Astrocyte (in vitro differentiated cells and primary cell): Measurements from ENCODE around the gene MAEA. TPM values are rescaled to one million over a fixed set of nuclear protein-coding genes. Genes with fewer than 3 reads are reported as not detected.
A peak's percentile ranks its signal among the peaks of the same experiment; 100 is the strongest.

Experiments
- DNase-seq: peaks from one replicate; pipeline ENCODE4 v3.0.0-alpha.2; 2010; ENCODE audit warnings: low read depth
- FAIRE-seq: peaks from 2 replicates; lab custom pipeline; 2011; peaks lifted over from hg19 to GRCh38; lab: Jason Lieb, UNC
- H2AFZ ChIP-seq: 2 replicates; pipeline ENCODE4 v1.6.0; 2012; ENCODE audit warnings: low read depth, low read length, inconsistent platforms
- H3K27ac ChIP-seq: 2 replicates; pipeline ENCODE4 v1.5.1; 2011; ENCODE audit warnings: low read depth, low read length, inconsistent platforms
- H3K27me3 ChIP-seq: 2 replicates; pipeline ENCODE4 v1.6.0; 2011; ENCODE audit warnings: low read length, inconsistent platforms; ENCODE audit not compliant: insufficient read depth
- H3K36me3 ChIP-seq: 2 replicates; pipeline ENCODE4 v1.5.1; 2011; ENCODE audit warnings: low read length, inconsistent platforms; ENCODE audit not compliant: insufficient read depth
- H3K4me1 ChIP-seq: 2 replicates; pipeline ENCODE4 v1.5.1; 2011; ENCODE audit warnings: low read length, inconsistent platforms; ENCODE audit not compliant: insufficient read depth
- H3K4me2 ChIP-seq: 2 replicates; pipeline ENCODE4 v1.6.0; 2012; ENCODE audit warnings: low read length, inconsistent platforms
- H3K4me3 ChIP-seq: 2 replicates; pipeline ENCODE4 v1.5.1; 2011; ENCODE audit warnings: low read depth, mild to moderate bottlenecking, low read length, inconsistent platforms; ENCODE audit not compliant: insufficient read depth
- H3K79me2 ChIP-seq: 2 replicates; pipeline ENCODE4 v1.6.0; 2012; ENCODE audit warnings: mild to moderate bottlenecking, low read length, inconsistent platforms; ENCODE audit not compliant: insufficient read depth
- H3K9ac ChIP-seq: 2 replicates; pipeline ENCODE4 v1.6.0; 2012; ENCODE audit warnings: mild to moderate bottlenecking, low read length, inconsistent platforms
- H3K9me3 ChIP-seq: 2 replicates; pipeline ENCODE4 v1.5.1; 2012; ENCODE audit warnings: low read depth, mild to moderate bottlenecking, low read length, inconsistent platforms; ENCODE audit not compliant: insufficient read depth
- H4K20me1 ChIP-seq: 2 replicates; pipeline ENCODE4 v1.6.0; 2012; ENCODE audit warnings: low read length, inconsistent platforms; ENCODE audit not compliant: insufficient read depth
- H3K27ac Mint-ChIP-seq: one replicate; pipeline ENCODE4 v1.8.0; 2021; ENCODE audit warnings: mild to moderate bottlenecking, mixed read lengths; ENCODE audit not compliant: unreplicated experiment
- H3K27me3 Mint-ChIP-seq: one replicate; pipeline ENCODE4 v1.8.0; 2021; ENCODE audit warnings: low read depth, mixed read lengths; ENCODE audit not compliant: unreplicated experiment
- H3K36me3 Mint-ChIP-seq: one replicate; pipeline ENCODE4 v1.8.0; 2021; ENCODE audit warnings: low read depth, mixed read lengths; ENCODE audit not compliant: unreplicated experiment
- H3K4me1 Mint-ChIP-seq: one replicate; pipeline ENCODE4 v1.8.0; 2021; ENCODE audit warnings: low read depth, mixed read lengths; ENCODE audit not compliant: unreplicated experiment
- H3K4me3 Mint-ChIP-seq: one replicate; pipeline ENCODE4 v1.8.0; 2021; ENCODE audit warnings: mild to moderate bottlenecking, moderate library complexity, mixed read lengths; ENCODE audit not compliant: unreplicated experiment
- H3K9me3 Mint-ChIP-seq: one replicate; pipeline ENCODE4 v1.8.0; 2021; ENCODE audit warnings: mild to moderate bottlenecking, mixed read lengths; ENCODE audit not compliant: unreplicated experiment
- EZH2 ChIP-seq: IDR thresholded peaks from 2 replicates; pipeline ENCODE4 v1.6.1; 2012; ENCODE audit warnings: mild to moderate bottlenecking, low read length, inconsistent platforms; ENCODE audit not compliant: insufficient read depth
- total RNA-seq: library from RNA; stranded (reverse); gene quantifications from 2 replicates; pipeline ENCODE4 v1.2.1, GENCODE V29; 2021
- TF ChIP-seq, protein P1 (sequence below): IDR thresholded peaks from 2 replicates; pipeline ENCODE4 v1.5.1; 2011; ENCODE audit warnings: low read depth, mild to moderate bottlenecking, inconsistent platforms, low read length, moderate library complexity; ENCODE audit not compliant: insufficient read depth

The MAEA gene
- total RNA-seq, 1 donor from 2014 or later: 79.3 TPM

DNA sequence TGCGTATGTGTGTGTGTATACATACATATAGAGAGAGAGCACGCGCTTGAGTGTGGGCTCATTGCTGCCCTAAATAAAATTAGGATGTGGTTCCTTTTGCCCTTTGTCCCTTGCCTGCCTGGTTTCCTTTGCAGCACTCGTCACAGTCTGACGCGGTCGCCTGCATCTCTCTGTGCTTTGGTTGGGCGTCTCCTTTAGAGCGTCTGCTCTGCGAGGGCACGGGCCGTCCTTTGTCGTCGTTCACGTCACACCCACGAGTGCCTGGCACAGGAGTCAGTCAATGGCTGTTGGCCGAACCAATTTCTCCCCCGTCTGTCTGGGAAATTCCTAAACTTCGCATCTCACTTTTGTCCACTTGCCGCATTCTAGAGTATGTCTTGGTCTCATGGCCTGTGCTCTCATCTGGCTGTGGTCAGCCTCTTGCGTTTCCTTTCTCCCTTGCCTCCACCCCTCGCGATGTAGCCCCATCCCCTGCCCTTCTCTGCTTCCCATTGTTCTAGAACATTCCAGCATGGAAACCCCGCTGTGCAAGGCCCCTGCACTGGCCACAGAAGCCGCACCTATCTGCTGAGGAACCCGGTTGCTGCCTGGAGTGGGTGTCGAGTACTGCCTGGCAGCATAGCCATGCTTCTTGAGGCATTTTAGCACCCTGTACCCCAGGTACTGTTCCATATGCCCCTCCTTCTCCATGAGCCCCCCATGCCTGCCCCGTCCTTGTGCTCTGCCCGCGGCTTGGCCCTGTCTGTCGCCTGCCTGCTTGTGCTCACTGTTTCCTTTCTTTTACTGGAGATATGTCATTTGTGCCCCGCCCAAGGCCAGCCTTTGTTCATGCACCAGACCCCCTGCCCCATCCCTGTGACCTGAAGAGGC is 8.0 kb downstream of the MAEA start:
- H3K9me3 Mint-ChIP-seq: no peaks in the 10 kb centered on the region
- DNase-seq (no peak), FAIRE-seq (no peak)
- no peak overlapping the region for H3K4me3 Mint-ChIP-seq
- H3K4me3 ChIP-seq: no peak overlapping the region
- H3K9ac ChIP-seq: no peak overlapping the region
- no peak overlapping the region for H2AFZ ChIP-seq
- H3K4me1 ChIP-seq: peaks cover 17% of the 10 kb centered on the region
- H3K27ac ChIP-seq: no peak overlapping the region
- peaks cover 8% of the 10 kb centered on the region for H3K36me3 ChIP-seq
- no peak overlapping the region for H3K4me2 ChIP-seq
- peaks cover 93% of the 10 kb centered on the region for H3K79me2 ChIP-seq
- H3K27me3 Mint-ChIP-seq: no peaks in the 10 kb centered on the region
- peaks cover 80% of the 10 kb centered on the region for H4K20me1 ChIP-seq
- TF ChIP-seq EZH2: no peak
- TF ChIP-seq, protein P1, sequence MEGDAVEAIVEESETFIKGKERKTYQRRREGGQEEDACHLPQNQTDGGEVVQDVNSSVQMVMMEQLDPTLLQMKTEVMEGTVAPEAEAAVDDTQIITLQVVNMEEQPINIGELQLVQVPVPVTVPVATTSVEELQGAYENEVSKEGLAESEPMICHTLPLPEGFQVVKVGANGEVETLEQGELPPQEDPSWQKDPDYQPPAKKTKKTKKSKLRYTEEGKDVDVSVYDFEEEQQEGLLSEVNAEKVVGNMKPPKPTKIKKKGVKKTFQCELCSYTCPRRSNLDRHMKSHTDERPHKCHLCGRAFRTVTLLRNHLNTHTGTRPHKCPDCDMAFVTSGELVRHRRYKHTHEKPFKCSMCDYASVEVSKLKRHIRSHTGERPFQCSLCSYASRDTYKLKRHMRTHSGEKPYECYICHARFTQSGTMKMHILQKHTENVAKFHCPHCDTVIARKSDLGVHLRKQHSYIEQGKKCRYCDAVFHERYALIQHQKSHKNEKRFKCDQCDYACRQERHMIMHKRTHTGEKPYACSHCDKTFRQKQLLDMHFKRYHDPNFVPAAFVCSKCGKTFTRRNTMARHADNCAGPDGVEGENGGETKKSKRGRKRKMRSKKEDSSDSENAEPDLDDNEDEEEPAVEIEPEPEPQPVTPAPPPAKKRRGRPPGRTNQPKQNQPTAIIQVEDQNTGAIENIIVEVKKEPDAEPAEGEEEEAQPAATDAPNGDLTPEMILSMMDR: no peak
- H3K27me3 ChIP-seq: no peaks in the 10 kb centered on the region
- peaks cover 32% of the 10 kb centered on the region for H3K4me1 Mint-ChIP-seq
- peaks cover 6% of the 10 kb centered on the region for H3K36me3 Mint-ChIP-seq
- H3K9me3 ChIP-seq: no peaks in the 10 kb centered on the region
- peak overlapping the region; percentile 69 for H3K27ac Mint-ChIP-seq

DNA sequence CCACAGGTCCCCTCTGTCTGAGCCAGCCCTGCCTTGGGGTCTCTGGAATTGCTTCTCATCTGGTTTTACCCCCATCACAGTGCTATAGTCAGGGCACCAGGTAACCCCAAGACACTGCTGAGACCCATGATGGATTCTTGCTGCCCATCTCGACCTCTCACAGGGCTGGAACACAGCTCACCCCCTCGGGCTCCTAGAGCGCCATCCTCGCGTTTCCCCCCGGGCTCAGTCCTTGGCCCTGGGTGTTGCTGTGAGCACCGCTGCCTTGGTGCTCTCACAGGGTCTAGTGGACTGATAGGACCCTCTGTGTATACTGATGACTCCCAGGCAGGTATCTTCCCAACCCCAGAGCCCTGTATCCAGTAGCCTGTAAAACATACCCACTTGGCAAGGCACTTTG is 8.8 kb downstream of the MAEA start:
- H3K27me3 Mint-ChIP-seq: no peaks in the 10 kb centered on the region
- Histone ChIP-seq H4K20me1 (peaks cover 81% of the 10 kb centered on the region), H3K27me3 (no peaks in the 10 kb centered on the region), H3K79me2 (peaks cover 93% of the 10 kb centered on the region), H3K9ac (no peak overlapping the region), H3K36me3 (peaks cover 8% of the 10 kb centered on the region), H3K27ac (no peak overlapping the region), H3K4me1 (peaks cover 16% of the 10 kb centered on the region), H3K4me2 (no peak overlapping the region), H3K9me3 (no peaks in the 10 kb centered on the region), H3K4me3 (no peak overlapping the region), H2AFZ (no peak overlapping the region)
- peaks cover 6% of the 10 kb centered on the region for H3K36me3 Mint-ChIP-seq
- no peak for DNase-seq
- TF ChIP-seq EZH2: no peak
- TF ChIP-seq, protein P1: no peak
- H3K4me1 Mint-ChIP-seq: peaks cover 32% of the 10 kb centered on the region
- no peak for FAIRE-seq
- H3K4me3 Mint-ChIP-seq: no peak overlapping the region
- H3K27ac Mint-ChIP-seq: no peak overlapping the region
- no peaks in the 10 kb centered on the region for H3K9me3 Mint-ChIP-seq

DNA sequence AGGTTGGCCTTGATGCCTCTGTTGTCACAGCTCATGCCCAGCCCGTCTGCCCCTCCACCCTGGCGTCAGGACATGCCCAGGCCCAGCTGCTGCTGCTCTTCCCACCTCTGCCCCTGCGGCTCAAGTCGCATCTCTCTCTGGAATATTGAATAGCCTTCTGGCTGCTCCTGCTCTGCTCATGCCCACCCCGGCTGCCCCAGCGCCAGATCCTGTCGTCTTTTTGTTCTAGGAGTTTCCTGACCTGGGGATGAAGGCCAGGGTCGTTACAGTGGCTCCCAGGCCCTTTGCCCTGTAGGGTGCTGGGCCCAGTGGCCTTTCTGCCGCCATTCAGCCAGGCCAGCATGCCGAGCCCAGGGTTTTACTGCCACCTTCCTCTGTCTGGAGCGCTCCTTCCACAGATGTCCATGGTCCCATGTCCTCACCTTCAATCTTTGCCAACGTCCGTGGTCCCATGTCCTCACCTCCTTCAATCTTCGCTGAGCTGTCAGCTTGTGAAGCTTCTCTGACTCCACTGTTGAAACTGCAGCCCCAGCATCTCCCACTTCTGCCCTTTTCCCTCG is 9.7 kb downstream of the MAEA start:
- Histone ChIP-seq H3K4me3 (no peak overlapping the region), H3K9ac (no peak overlapping the region), H3K9me3 (no peaks in the 10 kb centered on the region), H3K27me3 (no peaks in the 10 kb centered on the region), H4K20me1 (peaks cover 75% of the 10 kb centered on the region), H3K4me1 (peaks cover 10% of the 10 kb centered on the region), H2AFZ (no peak overlapping the region), H3K4me2 (no peak overlapping the region), H3K27ac (no peak overlapping the region), H3K36me3 (peaks cover 8% of the 10 kb centered on the region), H3K79me2 (peaks cover 91% of the 10 kb centered on the region)
- H3K27ac Mint-ChIP-seq: peak overlapping the region; percentile 62
- no peak for FAIRE-seq
- TF ChIP-seq, protein P1: no peak
- peaks cover 27% of the 10 kb centered on the region for H3K4me1 Mint-ChIP-seq
- no peaks in the 10 kb centered on the region for H3K27me3 Mint-ChIP-seq
- no peaks in the 10 kb centered on the region for H3K9me3 Mint-ChIP-seq
- DNase-seq: no peak
- H3K4me3 Mint-ChIP-seq: peak overlapping the region; percentile 23
- peaks cover 3% of the 10 kb centered on the region for H3K36me3 Mint-ChIP-seq
